Hepatocyte (in vitro differentiated cells): Measurements from ENCODE around the gene HERPUD1. TPM values are rescaled to one million over a fixed set of nuclear protein-coding genes. Genes with fewer than 3 reads are reported as not detected.

Source experiments
- DNase-seq: peaks from one replicate; pipeline ENCODE4 v3.0.0-alpha.2; 2016; ENCODE audit warnings: low spot score
- H2AFZ ChIP-seq: fragments of 200-600 bp; sonication (generic); 2 replicates; pipeline ENCODE4 v1.6.0; 2016; ENCODE audit warnings: antibody characterized with exemption, mild to moderate bottlenecking
- H3K27ac ChIP-seq: fragments of 200-600 bp; sonication (generic); 2 replicates; pipeline ENCODE4 v1.5.1; 2016; ENCODE audit warnings: mild to moderate bottlenecking
- H3K27me3 ChIP-seq: fragments of 200-600 bp; sonication (generic); 2 replicates; pipeline ENCODE4 v1.6.1; 2016
- H3K36me3 ChIP-seq: fragments of 200-600 bp; sonication (generic); replicated peaks from 2 replicates; pipeline ENCODE4 v1.5.1; 2016; ENCODE audit warnings: low read depth; ENCODE audit not compliant: insufficient read depth
- H3K4me1 ChIP-seq: fragments of 200-600 bp; sonication (generic); 2 replicates; pipeline ENCODE4 v1.5.1; 2016; ENCODE audit warnings: mild to moderate bottlenecking, moderate library complexity; ENCODE audit not compliant: insufficient read depth
- H3K4me2 ChIP-seq: fragments of 200-600 bp; sonication (generic); 2 replicates; pipeline ENCODE4 v1.6.0; 2016
- H3K4me3 ChIP-seq: fragments of 200-600 bp; sonication (generic); 2 replicates; pipeline ENCODE4 v1.5.1; 2016; ENCODE audit warnings: mild to moderate bottlenecking
- H3K79me2 ChIP-seq: fragments of 200-600 bp; sonication (generic); 2 replicates; pipeline ENCODE4 v1.6.0; 2017; ENCODE audit warnings: mild to moderate bottlenecking
- H3K9me2 ChIP-seq: fragments of 200-600 bp; sonication (generic); replicated peaks from 2 replicates; pipeline ENCODE4 v1.6.0; 2017; ENCODE audit warnings: mild to moderate bottlenecking; ENCODE audit not compliant: insufficient read depth
- H3K9me3 ChIP-seq: fragments of 200-600 bp; sonication (generic); 2 replicates; pipeline ENCODE4 v1.5.1; 2016; ENCODE audit warnings: low read depth, mild to moderate bottlenecking
- H4K20me1 ChIP-seq: fragments of 200-600 bp; sonication (generic); 2 replicates; pipeline ENCODE4 v1.6.0; 2016; ENCODE audit warnings: mild to moderate bottlenecking; ENCODE audit not compliant: insufficient read depth, poor library complexity, severe bottlenecking
- CTCF ChIP-seq: fragments of 200-600 bp; sonication (generic); IDR thresholded peaks from 2 replicates; pipeline ENCODE4 v1.5.1; 2016; ENCODE audit warnings: antibody characterized with exemption, mild to moderate bottlenecking; ENCODE audit not compliant: poor library complexity
- EZH2 ChIP-seq: fragments of 200-600 bp; sonication (generic); IDR thresholded peaks from 2 replicates; pipeline ENCODE4 v1.6.1; 2016; ENCODE audit warnings: antibody characterized with exemption, mild to moderate bottlenecking, borderline replicate concordance
- EZH2phosphoT487 ChIP-seq: fragments of 200-600 bp; sonication (generic); IDR thresholded peaks from one replicate; pipeline ENCODE4 v1.6.1; 2018; ENCODE audit warnings: antibody characterized with exemption, mild to moderate bottlenecking, low read depth, moderate library complexity; ENCODE audit not compliant: unreplicated experiment, severe bottlenecking
- WGBS: methylation state at CpG from one replicate; pipeline ENCODE4 v1.1.6; 2016; ENCODE audit warnings: low lambda C conversion rate; ENCODE audit errors: missing lambda C conversion rate; 5-methylcytosine and 5-hydroxymethylcytosine counted together
- polyA plus RNA-seq: library from polyadenylated mRNA; unstranded; fragments of >200 nt; fragmentation: Nextera tagmentation; extraction: Ambion mirVana; gene quantifications from 2 replicates; pipeline ENCODE4 v1.2.1, GENCODE V29; 2016
- total RNA-seq: library from RNA; depleted of rRNA; stranded (reverse); fragments of >200 nt; gene quantifications from 2 replicates; pipeline ENCODE4 v1.2.3, GENCODE V29; 2014

HERPUD1 gene
- total and polyA plus RNA-seq, 2 experiments from 2014 or later: 199 to 253 TPM

- no peaks in the 10 kb centered on the region for H3K79me2 ChIP-seq
- WGBS: 82% methylated on average over 12 of the region's 12 CpGs
- H3K9me3 ChIP-seq: no peaks in the 10 kb centered on the region
- no peak for DNase-seq
- H3K4me2 ChIP-seq: no peak overlapping the region
- no peaks in the 10 kb centered on the region for H3K36me3 ChIP-seq
- H4K20me1 ChIP-seq: no peaks in the 10 kb centered on the region
- no peak for TF ChIP-seq EZH2
- TF ChIP-seq EZH2phosphoT487: no peak
- no peak for TF ChIP-seq CTCF
- no peak overlapping the region for H3K27ac ChIP-seq
- H3K27me3 ChIP-seq: no peaks in the 10 kb centered on the region
- H3K4me3 ChIP-seq: no peak overlapping the region
- H2AFZ ChIP-seq: no peak overlapping the region
- H3K4me1 ChIP-seq: no peaks in the 10 kb centered on the region
- no peaks in the 10 kb centered on the region for H3K9me2 ChIP-seq
Observed at GRCh38 chr16:56894331-56894917, 37.5 kb upstream of the HERPUD1 start.

- DNase-seq: no peak
- H3K36me3 ChIP-seq: no peaks in the 10 kb centered on the region
- no peaks in the 10 kb centered on the region for H3K9me3 ChIP-seq
- no peak overlapping the region for H2AFZ ChIP-seq
- H4K20me1 ChIP-seq: no peaks in the 10 kb centered on the region
- H3K4me2 ChIP-seq: no peak overlapping the region
- no peaks in the 10 kb centered on the region for H3K9me2 ChIP-seq
- H3K4me3 ChIP-seq: no peak overlapping the region
- WGBS: 83% methylated on average over 4 of the region's 4 CpGs
- no peaks in the 10 kb centered on the region for H3K27me3 ChIP-seq
- no peak overlapping the region for H3K27ac ChIP-seq
- no peaks in the 10 kb centered on the region for H3K4me1 ChIP-seq
- H3K79me2 ChIP-seq: no peaks in the 10 kb centered on the region
- TF ChIP-seq EZH2phosphoT487 (no peak), EZH2 (no peak), CTCF (no peak)
Observed at GRCh38 chr16:56895813-56896212, 36.1 kb upstream of the HERPUD1 start.

- Histone ChIP-seq H2AFZ (no peak overlapping the region), H3K4me3 (no peak overlapping the region), H3K4me2 (no peak overlapping the region), H3K27me3 (no peaks in the 10 kb centered on the region), H3K79me2 (no peaks in the 10 kb centered on the region), H3K9me3 (no peaks in the 10 kb centered on the region), H4K20me1 (no peaks in the 10 kb centered on the region), H3K4me1 (no peaks in the 10 kb centered on the region), H3K9me2 (no peaks in the 10 kb centered on the region), H3K36me3 (no peaks in the 10 kb centered on the region), H3K27ac (no peak overlapping the region)
- DNase-seq: no peak
- TF ChIP-seq EZH2phosphoT487: no peak
- no peak for TF ChIP-seq EZH2
- no peak for TF ChIP-seq CTCF
- 88% methylated on average over 3 of the region's 3 CpGs for WGBS
Observed at GRCh38 chr16:56896244-56896643, 35.7 kb upstream of the HERPUD1 start.
